Testis (tissue), 2 donors: ENCODE measurements around the gene CPNE4.

Experiments
- CTCF ChIP-seq, 3 experiments: fragments of 450-650 bp in 2 of 3; fragments of 200-600 bp in 1 of 3; sonication (generic) in 1 of 3; IDR thresholded peaks; one replicate each; pipeline ENCODE4 v1.5.1; 2016 to 2019; ENCODE audit warnings: antibody characterized with exemption in 3 of 3, mild to moderate bottlenecking in 2 of 3, moderate library complexity in 1 of 3
- POLR2A ChIP-seq: fragments of 450-650 bp; IDR thresholded peaks from one replicate; pipeline ENCODE4 v1.6.1; 2017; ENCODE audit warnings: antibody characterized with exemption, mild to moderate bottlenecking, moderate library complexity

- TF ChIP-seq POLR2A (no peak), CTCF (IDR thresholded peaks at IDR 0.05) (no peak)
Observed at GRCh38 chr3:131658115-131658514, 376.7 kb downstream of the CPNE4 start.
